GM12865 (cell line): ENCODE data around the gene CELSR3.

Experiments used
- DNase-seq: peaks from one replicate; pipeline ENCODE4 v3.0.0; 2010; ENCODE audit warnings: low read depth
- H3K4me3 ChIP-seq: 2 replicates; pipeline ENCODE4 v1.5.1; 2011; ENCODE audit warnings: mild to moderate bottlenecking, low read depth, low read length, control low read depth
- TF ChIP-seq, protein P1 (sequence below): IDR thresholded peaks from 2 replicates; pipeline ENCODE4 v1.5.1; 2011; ENCODE audit warnings: low read length, control low read depth, low read depth, inconsistent platforms; ENCODE audit not compliant: insufficient read depth; ENCODE audit errors: missing control alignments

Gene CELSR3, protein sequence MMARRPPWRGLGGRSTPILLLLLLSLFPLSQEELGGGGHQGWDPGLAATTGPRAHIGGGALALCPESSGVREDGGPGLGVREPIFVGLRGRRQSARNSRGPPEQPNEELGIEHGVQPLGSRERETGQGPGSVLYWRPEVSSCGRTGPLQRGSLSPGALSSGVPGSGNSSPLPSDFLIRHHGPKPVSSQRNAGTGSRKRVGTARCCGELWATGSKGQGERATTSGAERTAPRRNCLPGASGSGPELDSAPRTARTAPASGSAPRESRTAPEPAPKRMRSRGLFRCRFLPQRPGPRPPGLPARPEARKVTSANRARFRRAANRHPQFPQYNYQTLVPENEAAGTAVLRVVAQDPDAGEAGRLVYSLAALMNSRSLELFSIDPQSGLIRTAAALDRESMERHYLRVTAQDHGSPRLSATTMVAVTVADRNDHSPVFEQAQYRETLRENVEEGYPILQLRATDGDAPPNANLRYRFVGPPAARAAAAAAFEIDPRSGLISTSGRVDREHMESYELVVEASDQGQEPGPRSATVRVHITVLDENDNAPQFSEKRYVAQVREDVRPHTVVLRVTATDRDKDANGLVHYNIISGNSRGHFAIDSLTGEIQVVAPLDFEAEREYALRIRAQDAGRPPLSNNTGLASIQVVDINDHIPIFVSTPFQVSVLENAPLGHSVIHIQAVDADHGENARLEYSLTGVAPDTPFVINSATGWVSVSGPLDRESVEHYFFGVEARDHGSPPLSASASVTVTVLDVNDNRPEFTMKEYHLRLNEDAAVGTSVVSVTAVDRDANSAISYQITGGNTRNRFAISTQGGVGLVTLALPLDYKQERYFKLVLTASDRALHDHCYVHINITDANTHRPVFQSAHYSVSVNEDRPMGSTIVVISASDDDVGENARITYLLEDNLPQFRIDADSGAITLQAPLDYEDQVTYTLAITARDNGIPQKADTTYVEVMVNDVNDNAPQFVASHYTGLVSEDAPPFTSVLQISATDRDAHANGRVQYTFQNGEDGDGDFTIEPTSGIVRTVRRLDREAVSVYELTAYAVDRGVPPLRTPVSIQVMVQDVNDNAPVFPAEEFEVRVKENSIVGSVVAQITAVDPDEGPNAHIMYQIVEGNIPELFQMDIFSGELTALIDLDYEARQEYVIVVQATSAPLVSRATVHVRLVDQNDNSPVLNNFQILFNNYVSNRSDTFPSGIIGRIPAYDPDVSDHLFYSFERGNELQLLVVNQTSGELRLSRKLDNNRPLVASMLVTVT (N-terminal part only)

DNA sequence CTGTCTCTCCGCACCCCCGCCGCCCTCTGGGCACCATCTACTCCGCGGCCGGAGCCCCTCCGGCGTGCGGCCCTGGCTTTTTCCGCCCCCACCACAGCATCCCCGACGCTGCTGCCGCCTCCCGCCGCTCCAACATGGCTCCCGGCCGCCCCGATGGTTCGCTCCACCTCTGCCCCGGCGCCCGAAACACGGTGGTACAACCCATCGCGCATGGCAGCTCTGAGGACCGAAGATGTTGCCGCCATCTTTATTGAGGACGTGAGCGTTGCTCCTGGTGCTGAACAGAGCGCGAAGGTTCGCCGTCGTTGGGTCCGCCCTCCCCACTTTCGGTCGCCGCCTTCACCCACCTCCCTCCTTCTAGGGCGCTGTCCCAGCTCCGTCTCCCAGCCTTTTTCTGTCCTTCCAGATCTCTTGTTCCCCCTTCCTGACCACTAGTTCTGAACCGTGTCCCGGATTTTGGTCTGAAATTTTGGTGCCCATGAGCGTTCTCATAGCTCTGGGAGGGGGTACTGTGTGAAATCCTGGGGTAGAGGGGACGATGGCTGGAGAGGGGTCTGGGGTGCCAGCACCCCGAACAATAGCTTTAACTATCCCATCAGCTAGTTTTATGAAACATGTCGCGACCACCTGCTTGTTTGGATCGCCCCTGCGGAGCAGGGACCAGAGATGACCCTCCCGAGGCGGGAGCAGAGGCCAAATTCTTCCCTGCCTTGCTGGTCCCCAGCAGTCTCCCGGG, at the start of gene CELSR3:
CELSR3 (minus strand) TSS at position 134 of the 736 bp plus-strand sequence. CDS start 252 bp downstream, outside the sequence.
- peak within 1 kb of the TSS; percentile 72 for H3K4me3 ChIP-seq
- DNase-seq: peak; percentile 93

DNA sequence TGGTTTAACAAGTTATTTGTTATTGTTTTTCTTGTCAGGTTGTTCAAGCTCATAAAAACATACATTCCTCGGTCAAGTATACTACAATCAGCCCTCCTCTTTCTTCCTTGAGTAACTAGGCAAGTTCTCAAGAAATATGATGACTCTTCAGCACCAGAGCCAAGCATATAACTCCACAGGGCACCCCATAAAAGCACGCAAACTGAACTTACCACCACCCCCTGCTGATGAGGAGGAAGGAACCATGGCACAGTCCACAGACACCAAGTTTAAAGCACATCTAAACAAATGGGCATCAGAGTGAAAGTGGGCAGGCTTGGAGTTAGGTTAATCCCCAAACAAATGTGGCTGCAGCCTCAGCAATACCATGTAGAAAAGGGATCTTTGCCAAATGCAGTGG, 49.0 kb upstream of the CELSR3 start:
- H3K4me3 ChIP-seq: no peak overlapping the region
- no peak for DNase-seq
- TF ChIP-seq, protein P1, sequence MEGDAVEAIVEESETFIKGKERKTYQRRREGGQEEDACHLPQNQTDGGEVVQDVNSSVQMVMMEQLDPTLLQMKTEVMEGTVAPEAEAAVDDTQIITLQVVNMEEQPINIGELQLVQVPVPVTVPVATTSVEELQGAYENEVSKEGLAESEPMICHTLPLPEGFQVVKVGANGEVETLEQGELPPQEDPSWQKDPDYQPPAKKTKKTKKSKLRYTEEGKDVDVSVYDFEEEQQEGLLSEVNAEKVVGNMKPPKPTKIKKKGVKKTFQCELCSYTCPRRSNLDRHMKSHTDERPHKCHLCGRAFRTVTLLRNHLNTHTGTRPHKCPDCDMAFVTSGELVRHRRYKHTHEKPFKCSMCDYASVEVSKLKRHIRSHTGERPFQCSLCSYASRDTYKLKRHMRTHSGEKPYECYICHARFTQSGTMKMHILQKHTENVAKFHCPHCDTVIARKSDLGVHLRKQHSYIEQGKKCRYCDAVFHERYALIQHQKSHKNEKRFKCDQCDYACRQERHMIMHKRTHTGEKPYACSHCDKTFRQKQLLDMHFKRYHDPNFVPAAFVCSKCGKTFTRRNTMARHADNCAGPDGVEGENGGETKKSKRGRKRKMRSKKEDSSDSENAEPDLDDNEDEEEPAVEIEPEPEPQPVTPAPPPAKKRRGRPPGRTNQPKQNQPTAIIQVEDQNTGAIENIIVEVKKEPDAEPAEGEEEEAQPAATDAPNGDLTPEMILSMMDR: no peak

More for the DNA sequence above, at the start of gene CELSR3:
- TF ChIP-seq, protein P1: no peak

DNA sequence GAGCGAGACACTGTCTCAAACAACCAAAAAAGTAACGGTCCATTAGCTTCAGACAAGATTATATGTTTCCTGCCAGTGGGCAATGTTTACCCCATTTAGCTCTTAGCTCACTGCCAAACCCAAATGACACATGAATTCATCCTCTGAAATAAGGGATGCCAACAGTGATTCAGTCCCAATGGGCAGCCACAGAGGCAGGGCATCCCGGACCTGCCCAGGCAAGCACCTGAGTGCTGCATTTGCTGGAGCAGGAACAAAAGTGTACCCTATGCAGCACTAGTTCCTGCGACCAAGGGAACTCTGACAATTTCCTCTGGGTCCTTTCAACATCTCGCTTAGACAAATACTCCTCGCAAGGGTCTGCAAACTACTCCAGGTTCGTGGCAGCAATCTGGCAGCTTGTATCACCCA, 46.4 kb upstream of the CELSR3 start:
- DNase-seq: no peak
- no peak overlapping the region for H3K4me3 ChIP-seq
- TF ChIP-seq, protein P1: no peak

DNA sequence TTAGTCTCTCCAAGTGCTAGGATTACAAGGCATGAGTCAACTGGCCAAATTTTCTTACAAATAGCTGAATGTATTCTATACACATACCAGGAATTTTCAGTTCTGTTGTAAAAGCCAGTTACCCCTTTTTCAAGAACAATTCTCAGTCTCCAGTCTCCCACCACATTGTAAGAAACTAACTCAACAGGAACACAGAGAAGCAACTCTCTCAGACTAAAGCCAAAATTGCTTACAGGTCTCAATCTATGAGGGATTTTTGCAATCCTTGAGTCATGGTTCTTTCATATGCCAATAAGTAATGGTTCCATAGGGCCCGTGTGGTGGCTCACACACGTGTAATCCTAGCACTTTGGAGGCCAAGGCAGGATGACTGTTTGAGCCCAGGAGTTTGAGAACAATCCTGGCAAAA, 45.8 kb upstream of the CELSR3 start:
- H3K4me3 ChIP-seq: no peak overlapping the region

DNA sequence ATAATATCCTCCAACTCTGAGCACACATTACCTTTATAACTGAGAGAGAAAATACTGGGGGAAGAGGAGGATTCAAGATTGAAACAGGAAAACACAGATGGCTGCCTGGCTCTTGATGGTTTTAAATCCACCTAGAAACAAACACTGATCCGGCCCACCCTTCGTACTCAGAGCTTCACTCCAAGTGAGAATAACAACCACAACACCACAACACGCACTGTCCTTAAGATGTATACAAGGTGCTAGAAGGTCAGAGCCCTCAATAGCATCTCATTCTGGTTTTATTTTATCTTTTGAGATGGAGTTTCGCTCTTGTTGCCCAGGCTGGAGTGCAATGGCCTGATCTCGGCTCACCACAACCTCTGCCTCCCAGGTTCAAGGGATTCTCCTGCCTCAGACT, 44.5 kb upstream of the CELSR3 start:
- no peak for DNase-seq
- no peak overlapping the region for H3K4me3 ChIP-seq
- TF ChIP-seq, protein P1: no peak

More for the DNA sequence above, 45.8 kb upstream of the CELSR3 start:
- DNase-seq: no peak
- TF ChIP-seq, protein P1: no peak

DNA sequence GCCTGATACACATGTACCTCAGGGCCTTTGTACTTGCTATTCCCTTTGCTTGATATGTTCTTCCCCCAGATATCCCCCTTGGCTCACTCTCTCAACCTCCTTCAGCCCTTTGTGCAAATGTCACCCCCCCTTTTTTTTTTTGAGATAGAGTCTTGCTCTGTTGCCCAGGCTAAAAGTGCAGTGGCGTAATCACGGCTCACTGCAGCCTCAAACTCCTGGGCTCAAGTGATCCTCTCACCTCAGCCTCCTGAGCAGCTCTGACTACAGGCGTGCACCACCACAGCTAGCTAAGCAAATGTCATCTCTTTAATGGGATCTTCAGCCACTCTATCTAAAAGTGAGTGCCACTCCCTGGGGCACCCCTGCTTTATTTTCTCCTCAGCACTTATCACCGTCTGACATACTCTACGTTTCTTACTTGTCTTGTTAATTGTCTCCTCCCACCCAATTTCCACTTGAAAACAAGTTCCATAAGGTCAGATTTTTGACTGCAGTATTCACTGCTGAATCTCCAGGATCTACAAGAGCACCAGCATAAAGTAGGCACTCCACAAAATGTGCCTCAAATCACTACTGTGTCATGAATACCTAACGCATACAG, 39.7 kb upstream of the CELSR3 start:
- TF ChIP-seq, protein P1: no peak
- DNase-seq: no peak
- no peak overlapping the region for H3K4me3 ChIP-seq
